Measurements from ENCODE around the gene ZNF133.

Gene ZNF133

DNA sequence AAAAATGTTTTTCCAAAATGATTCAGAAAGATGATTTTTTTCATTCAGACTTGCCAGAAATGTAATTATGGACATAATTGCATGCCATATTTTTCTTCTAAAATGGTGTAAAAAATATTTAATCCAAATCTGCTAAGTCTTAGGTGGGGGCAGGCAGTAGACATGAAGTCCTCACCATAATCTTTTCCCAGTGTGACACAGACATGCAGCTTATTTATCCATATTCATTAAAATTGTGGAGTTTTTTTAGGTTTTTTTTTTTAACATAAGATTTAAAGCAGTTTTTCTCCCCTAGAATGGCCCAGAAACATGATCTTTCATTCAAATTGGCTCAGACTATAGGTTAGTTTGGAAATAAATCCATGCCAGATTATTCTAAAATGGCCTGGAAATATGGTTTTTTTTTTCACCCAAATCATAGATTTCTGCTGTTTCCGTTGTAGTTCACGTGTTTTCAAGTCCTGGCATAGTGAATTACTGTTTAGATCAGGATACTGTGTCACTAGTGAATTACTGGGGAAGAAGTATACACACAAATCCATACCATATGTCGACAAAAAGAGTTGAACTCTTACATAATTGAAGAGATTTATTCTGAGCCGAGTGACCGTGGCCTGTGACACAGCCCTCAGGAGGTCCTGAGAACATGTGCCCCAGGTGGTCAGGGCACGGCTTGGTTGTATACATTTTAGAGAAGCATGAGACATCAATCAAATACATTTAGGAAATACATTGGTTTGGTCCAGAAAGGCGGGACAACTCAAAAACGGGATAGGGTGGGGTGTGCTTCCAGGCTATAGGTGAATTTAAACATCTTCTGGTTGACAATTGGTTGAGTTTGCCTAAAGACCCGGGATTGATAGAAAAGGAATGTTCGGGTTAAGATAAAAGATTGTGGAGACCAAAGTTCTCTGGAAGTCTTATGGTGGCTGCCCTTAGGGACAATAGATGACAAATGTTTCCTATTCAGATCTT, 33.9 kb downstream of the ZNF133 start:
- no peaks in the 10 kb centered on the region for H3K36me3 ChIP-seq (ENCODE audit: control insufficient read depth, low read length)
- H3K27ac ChIP-seq (ENCODE audit: low read depth, low read length): no peak overlapping the region
- H3F3A ChIP-seq (ENCODE audit: control insufficient read depth, insufficient read depth): no peaks in the 10 kb centered on the region
- no peaks in the 10 kb centered on the region for H3K79me2 ChIP-seq (ENCODE audit: control insufficient read depth, low read length)
- TF ChIP-seq, protein P1, sequence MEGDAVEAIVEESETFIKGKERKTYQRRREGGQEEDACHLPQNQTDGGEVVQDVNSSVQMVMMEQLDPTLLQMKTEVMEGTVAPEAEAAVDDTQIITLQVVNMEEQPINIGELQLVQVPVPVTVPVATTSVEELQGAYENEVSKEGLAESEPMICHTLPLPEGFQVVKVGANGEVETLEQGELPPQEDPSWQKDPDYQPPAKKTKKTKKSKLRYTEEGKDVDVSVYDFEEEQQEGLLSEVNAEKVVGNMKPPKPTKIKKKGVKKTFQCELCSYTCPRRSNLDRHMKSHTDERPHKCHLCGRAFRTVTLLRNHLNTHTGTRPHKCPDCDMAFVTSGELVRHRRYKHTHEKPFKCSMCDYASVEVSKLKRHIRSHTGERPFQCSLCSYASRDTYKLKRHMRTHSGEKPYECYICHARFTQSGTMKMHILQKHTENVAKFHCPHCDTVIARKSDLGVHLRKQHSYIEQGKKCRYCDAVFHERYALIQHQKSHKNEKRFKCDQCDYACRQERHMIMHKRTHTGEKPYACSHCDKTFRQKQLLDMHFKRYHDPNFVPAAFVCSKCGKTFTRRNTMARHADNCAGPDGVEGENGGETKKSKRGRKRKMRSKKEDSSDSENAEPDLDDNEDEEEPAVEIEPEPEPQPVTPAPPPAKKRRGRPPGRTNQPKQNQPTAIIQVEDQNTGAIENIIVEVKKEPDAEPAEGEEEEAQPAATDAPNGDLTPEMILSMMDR (IDR thresholded peaks at IDR 0.05; ENCODE audit: low read depth, low read length, poor library complexity, severe bottlenecking): no peak
- no peak for TF ChIP-seq EZH2phosphoT487 (IDR thresholded peaks at IDR 0.05; ENCODE audit: borderline replicate concordance, low read length)
- no peaks in the 10 kb centered on the region for H3K27me3 ChIP-seq (ENCODE audit: control insufficient read depth, low read length)
- no peaks in the 10 kb centered on the region for H4K20me1 ChIP-seq (ENCODE audit: control insufficient read depth, insufficient read depth, low read depth, low read length)
- no peak overlapping the region for H3K4me2 ChIP-seq (ENCODE audit: low read length)
- H3K4me3 ChIP-seq (ENCODE audit: low read length): no peak overlapping the region
- H3K9me3 ChIP-seq (ENCODE audit: control insufficient read depth, insufficient read depth, low read length): no peaks in the 10 kb centered on the region
- no peaks in the 10 kb centered on the region for H3K9me2 ChIP-seq (replicated peaks; ENCODE audit: control insufficient read depth, low read length)
- no peaks in the 10 kb centered on the region for H3K4me1 ChIP-seq (ENCODE audit: control insufficient read depth, low read length)

DNA sequence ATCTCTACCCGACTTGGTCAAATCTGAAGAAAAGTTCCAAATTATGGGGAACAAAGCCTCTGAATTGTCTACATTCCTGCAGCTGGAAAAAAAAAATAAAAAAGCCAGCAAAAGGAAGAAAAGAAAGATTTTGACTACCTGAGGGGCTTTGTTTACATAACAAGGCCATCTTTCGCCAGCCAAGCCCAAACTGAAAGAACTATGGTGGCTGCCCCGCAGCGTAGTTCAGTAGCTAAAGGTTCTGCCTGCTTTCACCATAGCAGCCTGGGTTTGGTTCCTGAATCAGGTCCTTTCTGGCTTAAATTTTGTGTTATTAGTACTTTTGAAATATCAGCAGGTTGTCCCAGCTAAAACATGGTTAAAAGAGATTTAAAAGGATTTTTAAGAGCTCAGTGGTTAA, 35.4 kb downstream of the ZNF133 start:
- no peaks in the 10 kb centered on the region for H4K20me1 ChIP-seq (ENCODE audit: control insufficient read depth, insufficient read depth, low read depth, low read length)
- no peaks in the 10 kb centered on the region for H3K36me3 ChIP-seq (ENCODE audit: control insufficient read depth, low read length)
- no peaks in the 10 kb centered on the region for H3K27me3 ChIP-seq (ENCODE audit: control insufficient read depth, low read length)
- H3K9me3 ChIP-seq (ENCODE audit: control insufficient read depth, insufficient read depth, low read length): no peaks in the 10 kb centered on the region
- H3K27ac ChIP-seq (ENCODE audit: low read depth, low read length): no peak overlapping the region
- TF ChIP-seq, protein P1 (IDR thresholded peaks at IDR 0.05; ENCODE audit: low read depth, low read length, poor library complexity, severe bottlenecking): no peak
- TF ChIP-seq EZH2phosphoT487 (IDR thresholded peaks at IDR 0.05; ENCODE audit: borderline replicate concordance, low read length): no peak
- H3K79me2 ChIP-seq (ENCODE audit: control insufficient read depth, low read length): no peaks in the 10 kb centered on the region
- H3K9me2 ChIP-seq (replicated peaks; ENCODE audit: control insufficient read depth, low read length): no peaks in the 10 kb centered on the region
- H3K4me1 ChIP-seq (ENCODE audit: control insufficient read depth, low read length): no peaks in the 10 kb centered on the region
- no peak overlapping the region for H3K4me2 ChIP-seq (ENCODE audit: low read length)
- H3F3A ChIP-seq (ENCODE audit: control insufficient read depth, insufficient read depth): no peaks in the 10 kb centered on the region
- H3K4me3 ChIP-seq (ENCODE audit: low read length): no peak overlapping the region

DNA sequence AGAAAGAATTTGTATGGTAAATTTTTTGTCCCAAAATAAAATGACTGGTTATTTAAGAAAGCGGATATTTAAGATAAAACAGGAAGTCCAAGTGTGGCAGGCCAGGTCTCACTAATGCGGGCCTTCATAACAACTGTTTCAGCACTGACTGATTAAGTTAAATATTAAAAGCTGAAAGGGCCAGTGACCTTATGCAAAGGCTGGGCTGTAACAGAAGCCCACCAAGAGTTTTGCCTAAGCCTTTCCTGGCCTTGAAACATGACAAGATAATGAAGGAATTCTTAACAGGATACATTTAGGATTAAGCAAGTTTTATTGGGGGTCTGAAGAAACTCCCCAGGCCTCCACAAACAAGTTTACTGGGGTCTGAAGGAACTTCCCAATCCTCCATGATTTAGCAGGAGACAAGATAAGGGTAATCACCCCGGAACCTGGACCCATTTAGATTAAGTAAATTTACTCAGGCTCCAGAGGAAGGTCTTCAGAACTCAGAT, 36.3 kb downstream of the ZNF133 start:
- TF ChIP-seq, protein P1 (IDR thresholded peaks at IDR 0.05; ENCODE audit: low read depth, low read length, poor library complexity, severe bottlenecking): no peak
- TF ChIP-seq EZH2phosphoT487 (IDR thresholded peaks at IDR 0.05; ENCODE audit: borderline replicate concordance, low read length): no peak
- Histone ChIP-seq H4K20me1 (ENCODE audit: control insufficient read depth, insufficient read depth, low read depth, low read length) (no peaks in the 10 kb centered on the region), H3K27ac (ENCODE audit: low read depth, low read length) (no peak overlapping the region)

More for the DNA sequence above, 36.3 kb downstream of the ZNF133 start:
- H3K4me3 ChIP-seq (ENCODE audit: low read length): no peak overlapping the region
- H3K9me2 ChIP-seq (replicated peaks; ENCODE audit: control insufficient read depth, low read length): no peaks in the 10 kb centered on the region
- no peaks in the 10 kb centered on the region for H3K36me3 ChIP-seq (ENCODE audit: control insufficient read depth, low read length)
- no peaks in the 10 kb centered on the region for H3K79me2 ChIP-seq (ENCODE audit: control insufficient read depth, low read length)
- no peaks in the 10 kb centered on the region for H3K4me1 ChIP-seq (ENCODE audit: control insufficient read depth, low read length)
- no peak overlapping the region for H3K4me2 ChIP-seq (ENCODE audit: low read length)
- H3F3A ChIP-seq (ENCODE audit: control insufficient read depth, insufficient read depth): no peaks in the 10 kb centered on the region
- no peaks in the 10 kb centered on the region for H3K27me3 ChIP-seq (ENCODE audit: control insufficient read depth, low read length)
- H3K9me3 ChIP-seq (ENCODE audit: control insufficient read depth, insufficient read depth, low read length): no peaks in the 10 kb centered on the region
